Measurements from ENCODE around the gene CPOX.

CPOX gene

DNA sequence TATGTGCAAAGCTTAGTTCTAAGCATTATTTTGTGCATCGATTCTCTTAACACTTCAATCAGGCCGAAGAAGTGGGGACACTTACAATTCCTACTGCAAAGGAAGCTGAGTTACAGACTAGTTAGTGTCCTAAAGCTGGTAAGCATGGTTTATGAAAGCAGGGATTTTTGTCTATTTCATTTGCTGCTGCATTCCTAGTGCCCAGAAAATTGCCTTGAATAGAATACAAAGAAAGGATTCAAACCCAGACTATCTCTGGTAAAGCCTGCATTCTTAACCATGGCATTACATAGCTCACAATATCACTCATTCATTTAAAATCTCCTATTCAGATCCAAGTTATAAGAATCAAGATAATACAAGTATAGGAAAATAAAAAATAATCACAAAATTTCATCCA, 24.4 kb upstream of the CPOX start:
- H4K91ac ChIP-seq (ENCODE audit: low read depth, low read length, poor library complexity) = no peak overlapping the region
- no peak overlapping the region for H3K9ac ChIP-seq (ENCODE audit: low read depth, low read length, poor library complexity)
- H3K4me3 ChIP-seq (ENCODE audit: low read length in 2 of 2) = no peak overlapping the region
- no peak for DNase-seq (ENCODE audit: low spot score)
- H3K23ac ChIP-seq (ENCODE audit: low read depth, low read length, poor library complexity) = no peak overlapping the region
- no peak overlapping the region for H4K8ac ChIP-seq (ENCODE audit: low read depth, low read length)
- H3K79me1 ChIP-seq (ENCODE audit: low read depth, low read length) = no peaks in the 10 kb centered on the region
- WGBS, 2 donors (ENCODE audit: extremely low coverage in 2 of 2, insufficient read length in 2 of 2, insufficient replicate concordance in 1 of 2) = no CpG with 5 or more reads among the region's 2 CpGs
- no peak overlapping the region for H3K27ac ChIP-seq (replicated peaks; ENCODE audit: low read length)
- H2AK5ac ChIP-seq (ENCODE audit: low read depth, low read length) = no peak overlapping the region
- no peaks in the 10 kb centered on the region for H3K4me1 ChIP-seq (ENCODE audit: control insufficient read depth in 2 of 2, insufficient read depth in 1 of 2, low read depth in 1 of 2, low read length in 2 of 2)
- H3K36me3 ChIP-seq (replicated peaks in 1 of 2; ENCODE audit: control insufficient read depth in 2 of 2, insufficient read depth in 2 of 2, low read length in 2 of 2) = no peaks in the 10 kb centered on the region
- H3K14ac ChIP-seq (ENCODE audit: low read length) = no peak overlapping the region
- no peaks in the 10 kb centered on the region for H3K27me3 ChIP-seq (ENCODE audit: control insufficient read depth in 3 of 3, insufficient read depth in 3 of 3, low read depth in 1 of 3, low read length in 3 of 3)
- no peak overlapping the region for H3K4me2 ChIP-seq (ENCODE audit: insufficient read depth, low read length, poor library complexity, severe bottlenecking)
- no peak overlapping the region for H2BK120ac ChIP-seq (ENCODE audit: low read depth, low read length)
- no peak overlapping the region for H2BK15ac ChIP-seq (ENCODE audit: low read length)
- H3K18ac ChIP-seq (ENCODE audit: low read length) = no peak overlapping the region
- H2BK5ac ChIP-seq (ENCODE audit: low read length) = no peak overlapping the region
- no peak overlapping the region for H3K4ac ChIP-seq (ENCODE audit: low read length)
- no peak overlapping the region for H2AFZ ChIP-seq (ENCODE audit: low read length)
- H2BK12ac ChIP-seq (ENCODE audit: low read length) = no peak overlapping the region
- no peaks in the 10 kb centered on the region for H3K9me3 ChIP-seq (replicated peaks in 1 of 2; ENCODE audit: control insufficient read depth in 2 of 2, insufficient read depth in 1 of 2, low read depth in 1 of 2, low read length in 2 of 2)

DNA sequence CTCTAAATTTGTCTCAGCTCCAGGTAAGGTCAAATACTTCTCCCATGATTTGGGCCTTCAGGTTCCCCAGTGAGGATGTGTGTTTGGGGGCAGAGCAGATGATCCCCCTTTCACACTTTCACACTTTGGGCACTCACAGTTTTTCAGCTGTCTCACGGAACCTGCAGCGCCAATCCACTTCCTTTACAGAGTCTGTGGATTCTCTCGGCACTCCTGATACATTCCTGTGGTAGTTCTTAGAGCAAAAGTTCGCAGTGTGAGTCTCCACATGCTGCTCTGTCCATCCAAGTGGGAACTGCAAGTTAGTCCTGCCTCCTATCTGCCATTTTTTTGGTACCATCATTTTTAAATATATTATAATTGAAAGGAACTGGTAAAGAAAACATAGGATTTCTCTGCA, 20.2 kb upstream of the CPOX start:
- no peak overlapping the region for H3K27ac ChIP-seq (replicated peaks; ENCODE audit: low read length)
- no peak overlapping the region for H3K4me2 ChIP-seq (ENCODE audit: insufficient read depth, low read length, poor library complexity, severe bottlenecking)
- H3K18ac ChIP-seq (ENCODE audit: low read length) = no peak overlapping the region
- no peak for DNase-seq (ENCODE audit: low spot score)
- H2BK12ac ChIP-seq (ENCODE audit: low read length) = no peak overlapping the region
- no peaks in the 10 kb centered on the region for H3K36me3 ChIP-seq (replicated peaks in 1 of 2; ENCODE audit: control insufficient read depth in 2 of 2, insufficient read depth in 2 of 2, low read length in 2 of 2)
- peak overlapping the region; percentile 23 for H2AFZ ChIP-seq (ENCODE audit: low read length)
- H3K4ac ChIP-seq (ENCODE audit: low read length) = no peak overlapping the region
- no peak overlapping the region for H2AK5ac ChIP-seq (ENCODE audit: low read depth, low read length)
- H4K91ac ChIP-seq (ENCODE audit: low read depth, low read length, poor library complexity) = no peak overlapping the region
- no peak overlapping the region for H3K4me3 ChIP-seq (ENCODE audit: low read length in 2 of 2)
- no peak overlapping the region for H4K8ac ChIP-seq (ENCODE audit: low read depth, low read length)
- H3K27me3 ChIP-seq (ENCODE audit: control insufficient read depth in 3 of 3, insufficient read depth in 3 of 3, low read depth in 1 of 3, low read length in 3 of 3) = no peaks in the 10 kb centered on the region
- H3K14ac ChIP-seq (ENCODE audit: low read length) = no peak overlapping the region
- no peaks in the 10 kb centered on the region for H3K79me1 ChIP-seq (ENCODE audit: low read depth, low read length)
- H3K9ac ChIP-seq (ENCODE audit: low read depth, low read length, poor library complexity) = no peak overlapping the region
- no peak overlapping the region for H2BK5ac ChIP-seq (ENCODE audit: low read length)
- H2BK15ac ChIP-seq (ENCODE audit: low read length) = no peak overlapping the region
- H3K4me1 ChIP-seq (ENCODE audit: control insufficient read depth in 2 of 2, insufficient read depth in 1 of 2, low read depth in 1 of 2, low read length in 2 of 2) = no peaks in the 10 kb centered on the region
- H3K9me3 ChIP-seq (replicated peaks in 1 of 2; ENCODE audit: control insufficient read depth in 2 of 2, insufficient read depth in 1 of 2, low read depth in 1 of 2, low read length in 2 of 2) = no peaks in the 10 kb centered on the region
- no CpG with 5 or more reads among the region's 4 CpGs for WGBS, 2 donors (ENCODE audit: extremely low coverage in 2 of 2, insufficient read length in 2 of 2, insufficient replicate concordance in 1 of 2)
- H2BK120ac ChIP-seq (ENCODE audit: low read depth, low read length) = no peak overlapping the region
- no peak overlapping the region for H3K23ac ChIP-seq (ENCODE audit: low read depth, low read length, poor library complexity)

GRCh38 chr3:98612996-98613517, 19.6 kb upstream of the CPOX start:
- Histone ChIP-seq H2BK120ac (ENCODE audit: low read depth, low read length) (no peak overlapping the region), H2BK15ac (ENCODE audit: low read length) (no peak overlapping the region), H3K14ac (ENCODE audit: low read length) (no peak overlapping the region), H3K27ac (replicated peaks; ENCODE audit: low read length) (no peak overlapping the region), H2BK12ac (ENCODE audit: low read length) (no peak overlapping the region), H3K4me2 (ENCODE audit: insufficient read depth, low read length, poor library complexity, severe bottlenecking) (no peak overlapping the region), H3K9me3 (replicated peaks in 1 of 2; ENCODE audit: control insufficient read depth in 2 of 2, insufficient read depth in 1 of 2, low read depth in 1 of 2, low read length in 2 of 2) (no peaks in the 10 kb centered on the region), H3K4me1 (ENCODE audit: control insufficient read depth in 2 of 2, insufficient read depth in 1 of 2, low read depth in 1 of 2, low read length in 2 of 2) (no peaks in the 10 kb centered on the region), H2AK5ac (ENCODE audit: low read depth, low read length) (no peak overlapping the region), H3K18ac (ENCODE audit: low read length) (peak overlapping the region; percentile 21), H2AFZ (ENCODE audit: low read length) (peak overlapping the region; percentile 23), H3K4me3 (ENCODE audit: low read length in 2 of 2) (no peak overlapping the region), H4K8ac (ENCODE audit: low read depth, low read length) (no peak overlapping the region), H4K91ac (ENCODE audit: low read depth, low read length, poor library complexity) (no peak overlapping the region), H3K36me3 (replicated peaks in 1 of 2; ENCODE audit: control insufficient read depth in 2 of 2, insufficient read depth in 2 of 2, low read length in 2 of 2) (no peaks in the 10 kb centered on the region), H3K27me3 (ENCODE audit: control insufficient read depth in 3 of 3, insufficient read depth in 3 of 3, low read depth in 1 of 3, low read length in 3 of 3) (no peaks in the 10 kb centered on the region), H2BK5ac (ENCODE audit: low read length) (no peak overlapping the region), H3K9ac (ENCODE audit: low read depth, low read length, poor library complexity) (no peak overlapping the region), H3K79me1 (ENCODE audit: low read depth, low read length) (no peaks in the 10 kb centered on the region), H3K23ac (ENCODE audit: low read depth, low read length, poor library complexity) (no peak overlapping the region), H3K4ac (ENCODE audit: low read length) (no peak overlapping the region)
- WGBS, 2 donors (ENCODE audit: extremely low coverage in 2 of 2, insufficient read length in 2 of 2, insufficient replicate concordance in 1 of 2) = no CpG with 5 or more reads among the region's 6 CpGs
- no peak for DNase-seq (ENCODE audit: low spot score)

DNA sequence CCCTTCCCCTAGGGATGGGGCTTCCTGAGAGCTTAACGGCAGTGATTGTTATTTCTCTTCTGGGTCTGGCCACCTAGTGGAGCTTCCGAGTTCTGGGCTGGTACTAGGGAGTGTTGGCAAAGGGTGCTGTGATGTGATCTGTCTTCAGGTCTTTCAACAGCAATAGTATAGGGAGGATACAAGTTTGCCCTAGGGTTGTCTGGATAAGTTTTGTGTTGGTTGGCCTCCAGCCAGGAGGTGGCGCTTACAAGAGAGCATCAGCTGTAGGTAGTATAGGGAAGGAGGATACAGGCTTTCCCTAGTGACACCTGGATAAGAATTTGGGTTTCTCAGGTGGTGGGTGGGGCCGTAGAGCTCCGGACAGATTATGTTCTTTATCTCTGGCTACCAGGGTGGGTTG, 19.2 kb upstream of the CPOX start:
- no peak overlapping the region for H3K27ac ChIP-seq (replicated peaks; ENCODE audit: low read length)
- H4K8ac ChIP-seq (ENCODE audit: low read depth, low read length) = no peak overlapping the region
- H3K4me1 ChIP-seq (ENCODE audit: control insufficient read depth in 2 of 2, insufficient read depth in 1 of 2, low read depth in 1 of 2, low read length in 2 of 2) = no peaks in the 10 kb centered on the region
- H3K36me3 ChIP-seq (replicated peaks in 1 of 2; ENCODE audit: control insufficient read depth in 2 of 2, insufficient read depth in 2 of 2, low read length in 2 of 2) = no peaks in the 10 kb centered on the region
- no peaks in the 10 kb centered on the region for H3K27me3 ChIP-seq (ENCODE audit: control insufficient read depth in 3 of 3, insufficient read depth in 3 of 3, low read depth in 1 of 3, low read length in 3 of 3)
- no peak overlapping the region for H2BK5ac ChIP-seq (ENCODE audit: low read length)
- H2BK12ac ChIP-seq (ENCODE audit: low read length) = no peak overlapping the region
- no peak overlapping the region for H2BK15ac ChIP-seq (ENCODE audit: low read length)
- H3K4me3 ChIP-seq (ENCODE audit: low read length in 2 of 2) = no peak overlapping the region
- H3K4me2 ChIP-seq (ENCODE audit: insufficient read depth, low read length, poor library complexity, severe bottlenecking) = no peak overlapping the region
- H2BK120ac ChIP-seq (ENCODE audit: low read depth, low read length) = no peak overlapping the region
- H2AFZ ChIP-seq (ENCODE audit: low read length) = no peak overlapping the region
- H3K79me1 ChIP-seq (ENCODE audit: low read depth, low read length) = no peaks in the 10 kb centered on the region
- H3K9me3 ChIP-seq (replicated peaks in 1 of 2; ENCODE audit: control insufficient read depth in 2 of 2, insufficient read depth in 1 of 2, low read depth in 1 of 2, low read length in 2 of 2) = no peaks in the 10 kb centered on the region
- H3K9ac ChIP-seq (ENCODE audit: low read depth, low read length, poor library complexity) = no peak overlapping the region
- no peak overlapping the region for H3K14ac ChIP-seq (ENCODE audit: low read length)
- no CpG with 5 or more reads among the region's 5 CpGs for WGBS, 2 donors (ENCODE audit: extremely low coverage in 2 of 2, insufficient read length in 2 of 2, insufficient replicate concordance in 1 of 2)
- H3K4ac ChIP-seq (ENCODE audit: low read length) = no peak overlapping the region
- DNase-seq (ENCODE audit: low spot score) = no peak
- H3K23ac ChIP-seq (ENCODE audit: low read depth, low read length, poor library complexity) = no peak overlapping the region
- H2AK5ac ChIP-seq (ENCODE audit: low read depth, low read length) = no peak overlapping the region
- H3K18ac ChIP-seq (ENCODE audit: low read length) = no peak overlapping the region
- no peak overlapping the region for H4K91ac ChIP-seq (ENCODE audit: low read depth, low read length, poor library complexity)

All from neuronal stem cell (in vitro differentiated cells).